Activated T-helper 1 cell treated with anti-CD3 and anti-CD28 coated beads, Interleukin-12 subunit alpha, Interleukin-12 subunit beta, Interleukin-2, Interleukin-4 antibody, amounts not matched to agents 30 ng/mL and 10 ng/mL and 1 ng/mL, durations not matched to agents 14 hours and 24 hours and 36 hours (primary cell): ENCODE data around the gene RFX2. TPM values are rescaled to one million over a fixed set of nuclear protein-coding genes. Genes with fewer than 3 reads are reported as not detected.
A peak's percentile ranks its signal among the peaks of the same experiment; 100 is the strongest.
"Not testable (repeated sequence)": the region's sequence is repeated elsewhere in the genome, so short reads cannot be mapped to it uniquely, and the experiment has no call there.

Source experiments
- DNase-seq: peaks from one replicate; pipeline ENCODE4 v3.0.0; 2021; ENCODE audit warnings: low spot score
- H3K27ac Mint-ChIP-seq: one replicate; pipeline ENCODE4 v1.8.0; 2021; ENCODE audit warnings: mild to moderate bottlenecking, mixed read lengths
- H3K27me3 Mint-ChIP-seq: one replicate; pipeline ENCODE4 v1.8.0; 2022; ENCODE audit warnings: mild to moderate bottlenecking, moderate library complexity, mixed read lengths; ENCODE audit not compliant: insufficient read depth
- H3K36me3 Mint-ChIP-seq: one replicate; pipeline ENCODE4 v1.8.0; 2021; ENCODE audit warnings: low read depth, mixed read lengths
- H3K4me1 Mint-ChIP-seq: one replicate; pipeline ENCODE4 v1.8.0; 2021; ENCODE audit warnings: low read depth, mixed read lengths
- H3K4me3 Mint-ChIP-seq: one replicate; pipeline ENCODE4 v1.8.0; 2021; ENCODE audit warnings: mild to moderate bottlenecking, moderate library complexity, mixed read lengths
- H3K9me3 Mint-ChIP-seq: one replicate; pipeline ENCODE4 v1.8.0; 2021; ENCODE audit warnings: mixed read lengths
- intact Hi-C: fragments of 100-400 bp; cut with micrococcal nuclease; formaldehyde crosslinking; loops from one replicate; pipeline ENCODE4 v1.15.1; 2024
- total RNA-seq: library from RNA; stranded (reverse); gene quantifications from 2 replicates; pipeline ENCODE4 v1.2.3, GENCODE V29; 2022

RFX2 gene
- total RNA-seq, 1 donor from 2014 or later, result 9.2 TPM

DNA sequence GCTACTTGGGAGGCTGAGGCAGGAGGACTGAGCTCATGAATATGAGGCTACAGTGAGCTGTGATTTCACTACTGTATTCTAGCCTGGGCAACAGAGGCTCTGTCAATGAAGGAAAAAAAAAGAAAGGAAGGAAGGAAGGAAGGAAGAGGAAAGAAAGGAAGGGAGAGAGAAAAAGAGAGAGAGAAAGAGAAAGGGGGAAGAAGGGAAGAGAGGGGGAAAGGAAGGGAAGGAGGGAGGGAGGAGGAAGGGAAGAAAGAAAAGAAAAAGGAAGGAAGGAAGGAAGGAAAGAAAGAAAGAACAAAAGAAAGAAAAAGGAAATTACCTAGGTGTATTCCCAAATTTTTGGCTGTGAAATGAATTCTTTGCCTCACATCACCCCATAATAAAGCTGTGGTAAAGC, 7.2 kb upstream of the RFX2 start:
- peaks cover 8% of the 10 kb centered on the region for H3K9me3 Mint-ChIP-seq
- H3K4me1 Mint-ChIP-seq, result no peaks in the 10 kb centered on the region
- no peak for DNase-seq

DNA sequence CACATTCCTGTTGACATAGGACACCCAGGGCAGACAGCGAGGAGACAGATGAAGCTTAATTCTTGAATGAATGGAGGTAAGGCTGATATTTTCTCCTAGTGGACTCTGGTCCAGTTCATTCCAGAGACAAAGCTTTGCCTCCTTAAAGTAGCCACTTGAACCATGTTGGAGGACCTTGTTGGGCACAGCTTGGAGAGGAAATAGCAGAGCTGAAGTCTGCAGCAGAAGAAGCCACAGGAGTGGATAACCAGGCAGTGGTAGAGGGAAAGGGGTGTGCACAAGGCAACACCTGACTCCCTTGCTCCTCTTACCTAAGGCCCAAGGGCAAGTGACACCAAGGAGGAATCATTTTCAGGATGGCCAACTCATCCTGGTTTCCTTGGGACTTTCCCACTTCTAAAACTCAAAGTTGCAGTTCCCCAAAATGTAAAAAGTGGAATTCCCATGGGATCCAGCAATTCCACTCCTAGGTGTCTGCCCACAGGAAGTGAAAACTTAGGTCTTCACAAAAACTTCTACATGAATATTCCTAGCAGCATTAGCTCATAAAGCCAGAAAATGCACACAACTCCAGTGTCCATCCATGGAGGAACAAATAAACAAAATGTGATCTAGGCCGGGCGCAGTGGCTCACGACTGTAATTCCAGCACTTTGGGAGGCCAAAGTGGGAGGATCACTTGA, 6.6 kb upstream of the RFX2 start:
- Mint-ChIP-seq H3K9me3 (peaks cover 8% of the 10 kb centered on the region), H3K27me3 (peaks cover 9% of the 10 kb centered on the region), H3K4me1 (no peaks in the 10 kb centered on the region), H3K27ac (no peak overlapping the region), H3K36me3 (peaks cover 2% of the 10 kb centered on the region), H3K4me3 (no peak overlapping the region)
- DNase-seq, result no peak
- intact Hi-C loops, result loop anchor here (2.0 kb wide), 1 partner anchor 28 kb away; no protein-coding TSS in a partner anchor

More for the DNA sequence above, 7.2 kb upstream of the RFX2 start:
- Mint-ChIP-seq H3K36me3 (peaks cover 2% of the 10 kb centered on the region), H3K27ac (no peak overlapping the region), H3K27me3 (peaks cover 9% of the 10 kb centered on the region), H3K4me3 (no peak overlapping the region)
- intact Hi-C loops, result loop anchor here (2.0 kb wide), 1 partner anchor 29 kb away; no protein-coding TSS in a partner anchor

DNA sequence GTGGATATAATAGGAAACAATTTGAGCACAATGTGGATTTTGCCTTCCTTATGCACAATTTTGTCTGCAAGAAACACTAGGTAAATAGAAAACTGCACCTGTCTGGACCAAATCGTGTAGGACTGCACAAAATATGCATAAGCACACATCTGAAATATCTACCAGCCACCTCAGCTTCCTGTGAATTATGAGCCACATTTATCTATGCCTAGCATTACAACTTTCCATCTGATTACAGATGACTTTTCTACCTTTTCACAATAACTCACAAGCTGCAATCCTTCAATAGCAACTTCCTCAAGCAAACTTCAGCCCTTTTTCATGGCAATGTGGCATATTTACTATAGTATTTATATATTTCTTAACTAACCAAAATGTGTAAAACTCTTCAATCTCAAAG, 5.7 kb upstream of the RFX2 start:
- H3K4me3 Mint-ChIP-seq, result no peak overlapping the region

DNA sequence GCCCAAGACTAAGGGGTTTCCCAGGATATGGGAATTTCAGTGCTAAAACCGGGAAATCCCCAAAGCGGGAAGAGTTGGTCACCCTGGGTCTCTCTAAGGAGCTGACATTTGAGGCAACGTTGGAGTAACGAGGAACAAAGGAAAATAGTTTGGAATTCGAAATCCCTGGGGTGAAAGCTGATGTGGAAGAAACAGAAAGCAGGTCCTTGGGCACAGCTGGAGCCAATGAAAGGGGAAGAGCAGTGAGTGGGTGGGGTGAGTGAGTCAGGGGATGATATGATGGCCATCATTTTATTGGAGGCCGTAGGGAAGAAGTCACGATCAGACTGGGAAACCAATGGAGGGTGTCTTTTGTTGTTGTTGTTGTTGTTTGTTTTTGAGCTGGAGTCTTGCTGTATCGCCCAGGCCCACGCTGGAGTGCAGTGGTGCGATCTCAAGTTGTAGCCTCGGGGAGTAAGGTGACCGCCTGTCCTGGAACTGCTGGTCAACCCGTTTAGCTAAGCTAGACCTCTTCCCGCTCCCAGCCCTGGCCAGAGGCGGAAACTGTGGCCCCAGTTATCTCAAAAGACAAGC, 3.4 kb upstream of the RFX2 start:
- Mint-ChIP-seq H3K36me3 (no peaks in the 10 kb centered on the region), H3K4me3 (no peak overlapping the region), H3K9me3 (no peaks in the 10 kb centered on the region), H3K4me1 (peaks cover 17% of the 10 kb centered on the region), H3K27ac (no peak overlapping the region), H3K27me3 (peaks cover 14% of the 10 kb centered on the region)
- no peak for DNase-seq
- intact Hi-C loops, result loop anchor here (5.0 kb wide), 1 partner anchor 211 kb away; the partner anchor contains the start of genes NDUFA11 and VMAC

More for the DNA sequence above, 5.7 kb upstream of the RFX2 start:
- peaks cover 8% of the 10 kb centered on the region for H3K9me3 Mint-ChIP-seq
- intact Hi-C loops, result loop anchor here (2.0 kb wide), 1 partner anchor 27 kb away; no protein-coding TSS in a partner anchor
- peaks cover 2% of the 10 kb centered on the region for H3K36me3 Mint-ChIP-seq
- no peak overlapping the region for H3K27ac Mint-ChIP-seq
- DNase-seq, result no peak
- peaks cover 6% of the 10 kb centered on the region for H3K4me1 Mint-ChIP-seq
- H3K27me3 Mint-ChIP-seq, result peaks cover 9% of the 10 kb centered on the region

DNA sequence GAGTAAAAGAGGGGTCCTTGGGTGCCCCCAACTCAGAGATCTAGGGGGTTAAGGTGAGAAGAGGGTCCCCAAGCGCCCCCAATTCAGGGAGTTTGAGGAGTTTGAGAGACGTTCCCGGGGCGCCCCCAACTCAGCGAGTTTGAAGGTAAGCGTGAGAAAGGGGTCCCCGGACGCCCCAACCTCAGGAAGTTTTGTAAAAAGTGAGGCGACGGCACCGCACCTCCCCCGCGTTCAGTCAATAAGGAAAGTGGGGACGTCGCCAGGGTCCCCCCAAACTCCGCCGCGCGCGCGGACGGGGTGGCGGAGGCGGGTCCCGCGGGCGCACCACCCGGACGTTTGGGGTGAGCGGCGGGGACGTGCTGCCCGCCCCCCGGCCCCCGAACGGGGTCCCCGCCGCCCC, 353 bp downstream of the RFX2 start:
- H3K9me3 Mint-ChIP-seq, result no peaks in the 10 kb centered on the region
- peak overlapping the region; percentile 74 for H3K27ac Mint-ChIP-seq

DNA sequence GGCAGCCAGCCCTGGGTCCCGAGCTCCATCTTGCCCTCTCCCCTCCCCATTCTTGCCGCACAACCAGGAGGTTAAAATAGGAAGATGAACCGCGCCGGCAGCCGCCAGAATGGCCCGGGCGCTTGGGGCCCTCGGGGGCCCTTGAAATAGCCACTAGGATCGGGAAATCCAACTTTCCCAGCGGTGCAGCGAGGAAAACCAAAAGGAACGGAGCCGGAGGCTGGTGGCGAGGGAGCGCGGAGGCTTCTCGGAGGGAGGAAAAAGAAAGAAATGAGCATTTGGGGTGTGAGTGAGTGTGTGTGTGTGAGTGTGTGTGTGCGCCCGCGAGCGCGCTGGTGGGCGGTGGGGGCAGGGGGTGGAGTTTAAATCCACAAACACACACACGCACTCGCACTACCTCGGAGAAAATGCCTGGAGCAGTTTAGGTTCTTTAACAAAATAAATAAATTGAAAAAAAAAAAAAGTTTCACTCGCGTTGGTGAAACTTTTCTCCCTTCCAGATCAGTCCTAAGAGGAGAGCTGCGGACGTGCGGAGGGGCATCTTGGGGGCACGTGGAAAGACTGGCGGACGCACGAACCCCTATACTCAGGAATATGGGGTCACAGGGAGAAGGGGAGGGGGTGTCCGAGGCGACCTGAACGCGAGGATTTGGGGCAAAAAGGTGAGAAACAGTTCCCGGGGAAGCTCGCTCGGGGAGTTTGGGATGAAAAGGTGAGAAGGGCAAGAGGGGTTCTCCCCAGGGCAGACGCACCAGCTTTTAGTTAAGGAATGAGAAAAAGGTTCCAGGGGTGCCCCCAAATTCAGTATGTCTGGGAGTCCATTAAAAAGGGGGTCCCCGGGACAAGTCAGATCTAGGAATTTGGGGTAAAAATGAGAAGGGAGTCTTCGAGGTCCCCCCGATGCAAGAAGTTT, 1.3 kb downstream of the RFX2 start:
- H3K4me1 Mint-ChIP-seq, result peaks cover 27% of the 10 kb centered on the region
- H3K4me3 Mint-ChIP-seq, result peak overlapping the region; percentile 86
- H3K27ac Mint-ChIP-seq, result peak overlapping the region; percentile 74
- H3K9me3 Mint-ChIP-seq, result no peaks in the 10 kb centered on the region
- DNase-seq, result no peak
- H3K27me3 Mint-ChIP-seq, result peaks cover 17% of the 10 kb centered on the region
- intact Hi-C loops, result no loop called here
- no peaks in the 10 kb centered on the region for H3K36me3 Mint-ChIP-seq

More for the DNA sequence above, 353 bp downstream of the RFX2 start:
- H3K36me3 Mint-ChIP-seq, result no peaks in the 10 kb centered on the region
- H3K4me1 Mint-ChIP-seq, result peaks cover 27% of the 10 kb centered on the region
- intact Hi-C loops, result loop anchor here (1.0 to 5.0 kb wide), 6 partner anchors 15 to 263 kb away; partner anchors contain the start of genes ALKBH7, CLPP, NDUFA11 and VMAC
- no peak for DNase-seq
- peak overlapping the region; percentile 86 for H3K4me3 Mint-ChIP-seq
- peaks cover 17% of the 10 kb centered on the region for H3K27me3 Mint-ChIP-seq

DNA sequence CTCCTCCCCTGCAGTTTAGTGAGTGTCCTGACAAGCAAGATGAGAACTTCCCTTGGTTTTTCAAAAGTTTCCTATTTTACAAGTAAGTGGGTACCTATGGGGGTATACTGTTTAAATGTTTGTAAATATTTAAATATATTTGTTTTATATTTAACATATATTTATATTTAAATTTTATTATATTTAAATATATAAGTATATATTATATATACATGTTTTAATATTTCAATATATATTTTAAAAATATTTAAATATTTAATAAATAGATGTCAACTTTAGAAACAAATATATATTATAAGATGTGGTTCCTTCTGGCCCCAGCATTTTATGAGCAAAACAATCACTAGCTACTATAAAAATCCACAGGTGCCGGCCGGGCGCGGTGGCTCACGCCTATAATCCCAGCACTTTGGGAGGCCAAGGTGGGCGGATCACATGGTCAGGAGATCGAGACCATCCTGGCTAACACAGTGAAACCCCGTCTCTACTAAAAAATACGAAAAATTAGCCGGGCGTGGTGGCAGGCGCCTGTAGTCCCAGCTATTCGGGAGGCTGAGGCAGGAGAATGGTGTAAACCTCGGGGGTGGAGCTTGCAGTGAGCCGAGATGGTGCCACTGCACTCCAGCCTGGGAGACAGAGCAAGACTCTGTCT, 3.5 kb downstream of the RFX2 start:
- H3K4me3 Mint-ChIP-seq, H3K27ac Mint-ChIP-seq, H3K36me3 Mint-ChIP-seq, H3K9me3 Mint-ChIP-seq, DNase-seq, intact Hi-C loops: not testable (repeated sequence)
- peaks cover 27% of the 10 kb centered on the region for H3K4me1 Mint-ChIP-seq
- H3K27me3 Mint-ChIP-seq, result peaks cover 17% of the 10 kb centered on the region

DNA sequence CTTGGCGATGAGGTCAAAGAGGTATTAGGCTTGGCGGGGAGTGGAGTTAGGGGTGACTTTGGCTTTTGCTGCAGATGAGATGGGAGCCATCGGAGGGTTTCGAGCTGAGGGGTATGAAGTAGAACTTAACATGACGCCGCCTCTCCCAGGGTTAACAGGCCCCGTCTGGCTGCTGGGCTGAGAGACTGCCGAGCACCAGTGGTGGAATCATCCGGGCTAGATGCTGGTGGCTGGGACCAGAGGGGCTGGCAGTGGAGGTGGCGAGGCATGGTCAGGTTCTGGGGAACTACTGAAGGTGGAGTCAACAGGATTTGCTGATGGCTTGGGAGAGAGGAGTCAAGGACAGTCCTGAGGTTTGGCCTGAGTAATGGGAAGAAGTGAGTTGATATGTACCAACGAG, 4.9 kb downstream of the RFX2 start:
- Mint-ChIP-seq H3K27me3 (peaks cover 17% of the 10 kb centered on the region), H3K4me3 (no peak overlapping the region), H3K9me3 (peaks cover under 1% of the 10 kb centered on the region), H3K4me1 (peaks cover 23% of the 10 kb centered on the region), H3K27ac (no peak overlapping the region), H3K36me3 (peaks cover under 1% of the 10 kb centered on the region)
- no peak for DNase-seq
- intact Hi-C loops, result no loop called here

DNA sequence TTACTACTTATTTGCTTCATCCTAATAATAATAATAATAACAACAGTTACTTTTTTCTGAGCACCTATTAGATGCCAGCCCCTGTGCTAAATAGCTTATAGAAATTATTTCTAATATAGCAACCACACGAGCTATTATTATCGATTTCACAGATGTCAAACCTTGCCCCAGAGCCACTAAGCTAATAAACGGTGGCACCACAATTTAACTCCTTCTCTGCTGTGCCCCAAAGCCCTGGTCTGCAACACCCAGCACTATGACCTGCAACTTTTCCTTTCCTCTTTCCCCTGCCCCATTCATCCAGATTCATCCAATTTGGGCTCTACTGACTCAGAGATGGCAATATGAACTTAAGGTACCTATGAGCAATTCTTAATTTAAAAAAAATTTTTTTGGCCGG, 6.4 kb downstream of the RFX2 start:
- intact Hi-C loops, result no loop called here
- H3K4me3 Mint-ChIP-seq, result no peak overlapping the region
- H3K27ac Mint-ChIP-seq, result no peak overlapping the region
- peaks cover 8% of the 10 kb centered on the region for H3K9me3 Mint-ChIP-seq
- H3K4me1 Mint-ChIP-seq, result peaks cover 21% of the 10 kb centered on the region
- peaks cover 9% of the 10 kb centered on the region for H3K27me3 Mint-ChIP-seq
- no peak for DNase-seq
- H3K36me3 Mint-ChIP-seq, result peaks cover 7% of the 10 kb centered on the region

DNA sequence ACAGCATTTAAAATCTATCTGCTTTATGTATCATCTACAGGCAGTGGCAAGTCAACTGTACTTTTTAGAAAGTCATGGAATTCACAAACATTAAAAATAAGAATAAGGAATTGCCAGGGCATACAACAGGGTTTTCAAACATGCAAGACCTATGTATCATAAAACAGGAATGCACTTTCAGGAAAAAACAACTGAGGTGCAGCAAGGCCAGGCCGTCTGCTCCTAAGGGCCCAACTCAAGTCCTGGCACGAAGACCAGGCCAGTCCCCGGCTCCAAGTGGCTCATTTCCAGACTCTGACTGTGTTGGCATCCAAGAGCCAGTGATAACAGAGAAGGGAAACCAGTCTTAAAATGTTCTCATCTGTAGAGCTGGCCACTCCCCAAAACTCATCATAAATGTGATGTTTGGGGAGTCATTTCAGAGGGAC, 7.1 kb downstream of the RFX2 start:
- Mint-ChIP-seq H3K4me3 (no peak overlapping the region), H3K27me3 (peaks cover 5% of the 10 kb centered on the region), H3K36me3 (peaks cover 7% of the 10 kb centered on the region), H3K4me1 (peaks cover 14% of the 10 kb centered on the region), H3K9me3 (peaks cover 8% of the 10 kb centered on the region), H3K27ac (no peak overlapping the region)
- intact Hi-C loops, result no loop called here
- no peak for DNase-seq

DNA sequence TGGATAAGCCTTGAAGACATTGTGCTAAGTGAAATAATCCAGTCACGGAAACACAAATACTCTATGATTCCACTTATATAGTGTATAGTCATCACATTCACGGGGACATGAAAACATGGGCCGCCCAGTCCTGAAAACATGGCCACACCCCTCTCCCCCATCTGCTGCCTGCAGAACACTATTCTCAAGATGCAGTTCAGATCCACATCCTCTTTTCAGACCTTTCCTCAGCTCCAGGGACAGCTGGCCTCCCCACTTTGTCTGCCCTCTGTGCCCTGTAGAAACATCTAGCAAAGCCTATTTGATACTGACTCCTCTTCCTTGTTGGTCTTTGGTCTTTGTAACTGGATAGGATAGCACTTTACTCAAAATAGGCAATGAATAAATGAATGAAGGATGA, 8.3 kb downstream of the RFX2 start:
- intact Hi-C loops, result no loop called here

DNA sequence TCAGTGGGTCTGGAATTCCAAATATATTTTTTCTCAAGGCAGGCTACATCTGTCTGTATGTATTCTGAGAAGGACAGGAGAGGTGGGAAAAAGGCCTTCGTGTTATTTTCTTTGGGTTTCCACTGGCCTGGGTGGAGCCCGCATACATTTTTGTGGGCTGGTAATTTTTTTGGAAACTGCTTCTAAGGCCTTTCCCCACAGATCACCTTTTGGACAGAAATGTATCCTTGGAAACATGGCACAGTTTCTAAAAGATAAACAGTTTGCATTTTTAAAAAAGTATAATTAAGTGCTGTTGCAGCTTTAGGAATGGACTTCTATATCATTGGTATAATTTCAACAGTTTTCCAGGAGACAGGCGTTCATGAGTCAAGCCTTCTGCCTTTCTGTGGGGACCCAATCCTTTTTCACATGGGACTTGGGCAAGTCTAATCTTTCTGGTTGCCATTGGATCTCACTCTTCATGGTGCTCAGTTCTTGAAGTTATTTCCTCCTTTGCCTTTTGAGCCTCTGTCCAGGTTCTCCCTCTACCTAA, 8.9 kb downstream of the RFX2 start:
- Mint-ChIP-seq H3K36me3 (peaks cover 7% of the 10 kb centered on the region), H3K9me3 (peaks cover 8% of the 10 kb centered on the region), H3K27me3 (peaks cover 2% of the 10 kb centered on the region), H3K27ac (no peak overlapping the region), H3K4me3 (no peak overlapping the region), H3K4me1 (peaks cover 9% of the 10 kb centered on the region)
- DNase-seq, result no peak
- intact Hi-C loops, result no loop called here

More for the DNA sequence above, 8.3 kb downstream of the RFX2 start:
- peaks cover 8% of the 10 kb centered on the region for H3K9me3 Mint-ChIP-seq
- H3K27ac Mint-ChIP-seq, result no peak overlapping the region
- DNase-seq, result no peak
- no peak overlapping the region for H3K4me3 Mint-ChIP-seq
- H3K36me3 Mint-ChIP-seq, result peaks cover 7% of the 10 kb centered on the region
- H3K4me1 Mint-ChIP-seq, result peaks cover 9% of the 10 kb centered on the region
- H3K27me3 Mint-ChIP-seq, result peaks cover 2% of the 10 kb centered on the region
